ENCODE data around the gene OPCML.

DNA sequence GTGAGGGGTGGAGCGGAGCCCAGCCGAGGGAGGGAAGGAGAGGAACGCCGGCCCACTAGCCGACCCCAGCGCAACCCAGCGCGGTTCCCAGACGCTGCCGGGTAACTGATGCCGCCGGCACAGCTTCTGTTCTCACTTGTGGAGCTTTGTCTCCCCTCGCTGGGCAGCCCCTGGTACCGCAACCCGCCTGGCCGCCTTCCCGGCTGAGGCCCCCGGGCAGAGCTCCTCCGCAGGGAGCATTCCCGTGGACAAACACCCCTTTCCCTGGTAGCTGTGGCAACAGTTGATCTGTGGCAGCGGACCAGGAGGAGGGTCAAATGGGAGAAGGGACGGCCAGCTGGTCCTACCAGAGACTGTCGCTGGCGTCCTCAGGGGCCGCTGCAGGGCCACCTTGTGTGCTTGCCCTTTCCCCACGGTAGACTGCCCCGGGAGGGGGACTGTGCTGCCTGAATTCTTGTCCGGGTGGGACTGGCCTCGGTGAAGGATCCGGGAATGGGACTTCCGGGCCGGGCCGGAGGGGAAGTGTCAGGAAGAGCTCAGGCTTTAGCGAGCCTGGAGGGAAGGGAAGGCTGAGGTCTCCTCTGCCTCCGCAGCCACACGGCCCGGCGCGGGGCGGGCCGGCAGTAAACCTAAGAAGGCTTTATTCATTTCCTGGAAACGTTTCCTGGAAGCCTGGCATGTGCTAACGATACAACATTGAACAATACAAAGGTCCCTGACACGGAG, 468.0 kb downstream of the OPCML start:
- TF ChIP-seq, protein P1, sequence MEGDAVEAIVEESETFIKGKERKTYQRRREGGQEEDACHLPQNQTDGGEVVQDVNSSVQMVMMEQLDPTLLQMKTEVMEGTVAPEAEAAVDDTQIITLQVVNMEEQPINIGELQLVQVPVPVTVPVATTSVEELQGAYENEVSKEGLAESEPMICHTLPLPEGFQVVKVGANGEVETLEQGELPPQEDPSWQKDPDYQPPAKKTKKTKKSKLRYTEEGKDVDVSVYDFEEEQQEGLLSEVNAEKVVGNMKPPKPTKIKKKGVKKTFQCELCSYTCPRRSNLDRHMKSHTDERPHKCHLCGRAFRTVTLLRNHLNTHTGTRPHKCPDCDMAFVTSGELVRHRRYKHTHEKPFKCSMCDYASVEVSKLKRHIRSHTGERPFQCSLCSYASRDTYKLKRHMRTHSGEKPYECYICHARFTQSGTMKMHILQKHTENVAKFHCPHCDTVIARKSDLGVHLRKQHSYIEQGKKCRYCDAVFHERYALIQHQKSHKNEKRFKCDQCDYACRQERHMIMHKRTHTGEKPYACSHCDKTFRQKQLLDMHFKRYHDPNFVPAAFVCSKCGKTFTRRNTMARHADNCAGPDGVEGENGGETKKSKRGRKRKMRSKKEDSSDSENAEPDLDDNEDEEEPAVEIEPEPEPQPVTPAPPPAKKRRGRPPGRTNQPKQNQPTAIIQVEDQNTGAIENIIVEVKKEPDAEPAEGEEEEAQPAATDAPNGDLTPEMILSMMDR (IDR thresholded peaks at IDR 0.05), result no peak
- TF ChIP-seq POLR2AphosphoS5 (IDR thresholded peaks at IDR 0.05; ENCODE audit: insufficient read depth in 1 of 2, low read depth in 1 of 2), result peak in 1 of 2 donors; percentile 21

Data from vagina (tissue), 2 donors.